ENCODE data around the gene KNG1.
"Not testable (repeated sequence)": the region's sequence is repeated elsewhere in the genome, so short reads cannot be mapped to it uniquely, and the experiment has no call there.

Gene KNG1

DNA sequence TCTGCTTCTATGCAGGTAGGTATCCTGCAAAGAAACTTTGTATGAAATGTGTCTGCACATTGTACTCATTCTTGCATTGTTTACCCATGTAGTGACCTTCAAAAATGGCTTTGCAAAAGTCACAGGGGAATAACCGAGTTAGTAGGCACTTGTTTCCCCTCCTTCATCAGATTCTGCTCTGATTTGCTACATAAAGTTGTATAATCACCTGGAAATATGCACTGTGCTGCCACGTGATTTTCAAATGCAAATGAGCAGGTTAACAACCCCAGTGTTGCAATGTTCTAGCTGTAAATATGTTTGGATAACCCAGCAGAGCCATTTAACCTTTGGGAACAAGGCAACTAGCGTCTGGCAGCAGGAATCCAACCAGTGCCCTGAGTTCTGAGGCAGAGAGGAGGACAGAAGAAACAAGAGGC lies at the start of gene KNG1:
TSS of gene KNG1 (plus strand) at position 321 of the 419 bp plus-strand sequence. CDS start 184 bp downstream, outside the sequence.
- no peak for DNase-seq

DNA sequence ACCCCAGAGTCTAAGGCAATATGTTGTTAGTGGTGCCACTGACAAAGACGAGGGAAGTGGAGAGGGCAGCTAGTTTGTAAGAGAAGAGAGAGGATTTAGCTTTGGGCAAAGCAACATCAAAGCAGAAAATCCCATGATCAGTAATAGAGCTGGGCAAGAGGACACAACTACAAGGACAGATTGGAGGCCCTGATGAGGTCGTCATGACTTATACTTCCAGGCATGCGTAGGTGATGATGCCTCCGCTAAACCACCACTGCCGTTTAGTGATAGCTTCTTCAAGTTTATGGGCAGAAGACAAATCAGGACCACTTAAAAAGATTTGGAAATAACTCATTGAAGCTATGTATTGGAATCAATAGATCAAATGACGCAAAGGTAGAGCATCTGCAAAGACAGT lies 48.7 kb upstream of the KNG1 start:
- no peak for DNase-seq

- DNase-seq = peak; percentile 66
Measured at GRCh38 chr3:186669378-186670084, 47.6 kb upstream of the KNG1 start.

DNA sequence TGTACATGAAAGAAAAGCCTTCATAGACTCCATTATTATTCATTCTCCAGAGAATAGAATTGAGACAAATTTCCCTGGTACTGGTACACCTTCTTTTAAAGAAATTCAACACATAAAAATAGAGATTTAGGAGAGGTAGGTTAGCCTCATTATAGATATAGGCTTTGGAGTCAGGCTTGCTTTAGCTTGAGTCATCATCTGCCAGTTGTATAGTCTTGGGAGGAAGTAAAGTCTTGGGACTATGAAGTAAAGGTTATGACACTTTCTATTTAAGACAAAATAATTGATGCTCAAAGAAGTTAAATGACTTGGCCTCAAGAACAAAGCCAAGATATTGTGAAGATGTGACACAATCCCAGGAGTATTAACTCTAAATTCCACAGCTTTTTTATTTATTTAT lies 47.0 kb upstream of the KNG1 start:
- no peak for DNase-seq

GRCh38 chr3:186671051-186671450 lies 46.1 kb upstream of the KNG1 start:
- DNase-seq = no peak

- no peak for DNase-seq
Measured at GRCh38 chr3:186678604-186679003, 38.6 kb upstream of the KNG1 start.

DNA sequence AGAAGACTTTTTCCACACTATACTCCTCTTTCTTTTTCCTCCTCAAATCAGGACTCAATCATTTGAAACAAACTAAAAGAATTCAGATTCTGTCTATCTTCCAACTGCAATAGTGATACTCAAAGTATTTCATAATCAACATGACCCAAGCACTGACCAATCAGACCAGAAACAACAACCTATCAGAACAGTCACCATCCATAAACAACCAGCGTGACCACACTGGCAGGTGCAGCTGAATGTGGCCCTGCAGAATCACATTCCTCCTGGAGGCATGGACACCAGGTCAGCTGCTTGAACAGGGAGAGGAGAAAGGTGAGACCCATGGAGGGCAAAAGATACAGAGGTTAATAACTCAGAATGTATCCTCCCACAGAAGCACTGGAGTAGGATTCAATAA lies 38.0 kb upstream of the KNG1 start:
- no peak for DNase-seq

DNA sequence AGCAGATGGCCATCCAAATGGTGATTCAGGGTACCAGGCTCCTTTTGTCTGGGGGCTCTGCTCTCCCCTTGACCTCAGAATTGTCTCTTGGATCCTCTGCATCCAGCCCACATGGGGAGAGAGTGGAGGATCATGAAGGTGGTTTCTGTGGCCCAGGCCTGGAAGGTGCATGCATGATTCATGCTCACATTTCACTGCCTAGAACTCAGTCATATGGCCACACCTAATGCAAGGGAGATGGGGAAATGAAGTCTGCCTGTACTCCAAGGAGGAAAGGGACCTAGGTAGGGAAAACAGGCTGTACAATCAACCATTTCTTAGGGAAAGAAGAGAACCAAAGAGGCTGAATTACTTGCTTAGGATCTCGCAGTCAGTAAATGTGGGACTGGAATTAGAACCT lies 36.3 kb upstream of the KNG1 start:
- DNase-seq = no peak

DNA sequence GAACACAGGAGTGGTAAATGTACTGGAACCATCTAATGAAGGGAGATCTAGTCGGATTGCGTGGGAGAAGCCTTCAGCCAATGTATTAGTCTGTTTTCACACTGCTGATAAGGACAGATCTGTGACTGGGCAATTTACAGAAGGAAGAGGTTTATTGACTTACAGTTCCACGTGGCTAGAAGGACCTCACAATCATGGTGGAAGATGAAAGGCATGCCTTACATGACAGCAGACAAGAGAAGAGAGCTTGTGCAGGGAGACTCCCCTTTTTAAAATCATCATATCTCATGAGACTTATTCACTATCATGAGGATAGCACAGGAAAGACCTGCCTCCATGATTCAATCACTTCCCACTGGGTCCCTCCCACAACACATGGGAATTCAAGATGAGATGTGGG lies 34.3 kb upstream of the KNG1 start:
- DNase-seq = no peak

DNA sequence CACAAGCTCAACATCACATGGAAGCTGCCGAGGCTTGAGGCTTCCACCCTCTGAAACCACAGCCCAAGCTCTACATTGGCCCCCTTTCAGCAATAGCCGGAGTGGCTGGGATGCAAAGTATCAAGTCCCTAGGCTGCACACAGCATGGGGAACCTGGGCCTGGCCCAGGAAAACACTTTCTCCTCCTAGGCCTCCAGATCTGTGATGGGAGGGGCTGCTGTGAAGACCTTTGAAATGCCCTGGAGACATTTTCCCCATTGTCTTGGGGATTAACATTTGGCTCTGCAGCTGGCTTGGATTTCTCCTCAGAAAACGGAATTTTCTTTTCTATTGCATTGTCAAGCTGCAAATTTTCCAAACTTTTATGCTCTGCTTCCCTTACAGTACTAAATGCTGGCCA lies 33.2 kb upstream of the KNG1 start:
- no peak for DNase-seq

DNA sequence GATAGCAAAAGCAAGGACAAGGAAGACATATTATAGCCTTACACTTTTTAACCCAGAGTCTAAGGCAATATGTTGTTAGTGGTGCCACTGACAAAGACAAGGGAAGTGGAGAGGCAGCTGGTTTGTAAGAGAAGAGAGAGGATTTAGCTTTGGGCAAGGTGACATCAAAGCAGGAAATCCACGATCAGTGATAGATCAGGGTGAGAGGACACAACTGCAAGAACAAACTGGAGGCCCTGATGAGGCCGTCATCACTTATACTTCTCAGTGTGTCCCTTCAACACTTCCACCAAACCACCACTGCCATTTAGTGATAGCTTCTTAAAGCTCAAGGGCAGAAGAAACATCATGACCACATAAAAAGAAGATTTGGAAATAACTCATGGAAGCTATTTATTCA lies 30.7 kb upstream of the KNG1 start:
- DNase-seq = not testable (repeated sequence)

DNA sequence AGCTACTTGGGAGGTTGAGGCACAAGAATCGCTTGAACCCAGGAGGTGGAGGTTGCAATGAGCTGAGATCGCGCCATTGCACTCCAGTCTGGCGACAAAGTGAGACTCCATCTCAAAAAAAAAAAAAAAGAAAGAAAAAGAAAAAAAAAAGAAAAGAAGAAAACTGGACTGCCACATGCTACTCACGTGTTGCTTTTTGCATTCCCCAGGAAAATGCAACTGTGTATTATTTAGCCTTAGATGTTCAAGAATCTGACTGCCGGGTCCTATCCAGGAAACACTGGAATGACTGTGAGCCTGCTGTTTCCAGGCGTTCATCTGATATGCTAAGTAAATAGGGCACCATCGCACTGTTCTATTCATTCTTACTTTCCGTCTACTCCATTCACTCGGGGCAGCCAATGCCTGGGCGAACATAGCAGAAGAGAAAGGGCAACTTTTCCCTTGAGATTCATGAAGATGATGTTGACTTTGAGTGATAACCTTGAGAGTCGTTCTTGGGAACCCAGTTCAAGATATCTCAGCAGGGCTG lies 30.0 kb upstream of the KNG1 start:
- no peak for DNase-seq

- DNase-seq = not testable (repeated sequence)
Measured at GRCh38 chr3:186690304-186690703, 26.9 kb upstream of the KNG1 start.

DNA sequence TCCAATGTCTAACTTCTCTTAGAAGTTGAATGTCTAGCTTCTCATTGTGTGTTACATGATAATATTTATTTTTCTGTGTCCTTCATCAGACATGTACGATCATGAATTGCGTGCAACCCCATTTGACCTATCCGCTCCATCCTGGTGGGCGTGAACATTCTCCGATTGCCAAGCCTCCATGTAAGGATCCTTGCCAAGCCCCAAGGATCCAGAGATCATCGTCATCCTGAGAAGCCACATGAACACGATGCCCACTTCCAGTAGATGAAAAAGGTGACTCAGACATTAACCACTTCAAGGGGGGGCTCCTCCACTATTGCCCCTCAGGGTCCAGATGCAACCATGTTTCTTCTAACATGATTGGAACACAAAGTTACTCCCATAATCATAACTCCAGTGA lies 25.5 kb upstream of the KNG1 start:
- DNase-seq = no peak

DNA sequence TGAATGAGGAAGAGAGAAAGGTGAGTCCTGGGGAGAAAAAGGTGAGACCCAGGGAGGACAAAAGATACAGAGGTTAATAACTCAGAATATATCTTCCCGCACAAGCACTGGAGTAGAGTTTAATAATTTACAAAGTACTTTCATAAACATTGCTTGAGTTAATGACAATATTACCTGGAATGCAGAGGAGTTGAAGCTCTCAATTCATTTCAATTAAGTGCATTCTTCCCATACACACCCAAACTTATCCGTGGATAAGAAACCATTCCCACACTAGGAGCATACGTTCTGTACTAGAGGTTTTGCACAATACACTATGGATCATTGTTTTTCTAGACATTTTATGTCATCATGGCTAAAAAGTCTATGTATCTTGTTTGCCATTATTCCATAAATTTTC lies 23.3 kb upstream of the KNG1 start:
- no peak for DNase-seq

- no peak for DNase-seq
Measured at GRCh38 chr3:186694288-186695032, 22.7 kb upstream of the KNG1 start.

DNA sequence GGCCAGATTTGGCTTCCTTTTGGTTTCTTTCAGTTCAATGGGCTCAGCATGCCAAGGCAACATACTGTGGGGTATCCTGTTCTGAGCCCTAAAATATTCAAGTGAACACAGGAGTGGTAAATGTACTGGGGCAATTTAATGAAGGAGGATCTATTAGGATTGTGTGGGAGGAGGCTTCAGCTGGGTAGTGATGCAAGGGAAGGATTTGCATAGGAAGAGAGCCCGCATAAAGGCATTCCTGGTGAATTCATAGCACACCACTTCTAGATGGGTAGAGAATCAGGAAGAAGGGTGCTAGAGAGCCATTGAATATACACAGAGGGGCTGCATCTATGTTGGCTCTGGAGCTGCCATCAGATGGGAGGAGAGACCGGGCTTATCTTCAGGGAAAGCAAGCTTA lies 20.6 kb upstream of the KNG1 start:
- no peak for DNase-seq

DNA sequence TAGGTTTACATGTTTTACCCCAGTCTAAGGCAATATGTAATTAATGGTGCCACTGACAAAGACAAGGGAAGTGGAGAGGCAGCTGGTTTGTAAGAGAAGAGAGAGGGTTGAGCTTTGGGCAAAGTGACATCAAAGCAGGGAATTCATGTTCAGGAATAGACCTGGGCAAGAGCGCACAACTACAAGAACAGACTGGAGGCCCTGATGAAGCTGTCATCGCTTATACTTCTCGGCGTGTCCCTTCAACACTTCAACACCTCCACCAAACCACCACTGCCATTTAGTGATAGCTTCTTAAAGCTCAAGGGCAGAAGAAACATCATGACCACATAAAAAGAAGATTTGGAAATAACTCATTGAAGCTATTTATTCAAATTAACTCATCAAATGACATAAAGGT lies 19.6 kb upstream of the KNG1 start:
- no peak for DNase-seq

DNA sequence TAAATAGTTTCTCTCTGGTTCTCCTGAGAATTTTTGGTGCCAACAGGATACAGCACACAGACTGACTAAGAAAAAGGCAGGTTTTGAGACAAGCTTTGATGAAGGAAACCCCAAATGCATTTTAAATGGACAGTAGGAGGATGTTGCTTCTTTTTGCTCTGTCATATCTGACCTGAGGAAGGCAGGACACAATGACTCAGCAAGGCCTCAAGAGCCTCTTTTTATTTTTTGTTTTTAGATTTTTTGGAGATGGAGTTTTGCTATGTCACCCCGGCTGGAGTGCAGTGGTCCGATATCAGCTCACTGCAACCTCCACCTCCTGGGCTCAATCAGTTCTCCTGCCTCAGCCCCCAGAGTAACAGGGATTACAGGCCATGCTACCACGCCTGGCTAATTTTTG lies 16.9 kb upstream of the KNG1 start:
- peak; percentile 66 for DNase-seq

GRCh38 chr3:186702451-186702850 lies 14.7 kb upstream of the KNG1 start:
- not testable (repeated sequence) for DNase-seq

- DNase-seq = peak; percentile 76
Measured at GRCh38 chr3:186705882-186706780, 11.0 kb upstream of the KNG1 start.

DNA sequence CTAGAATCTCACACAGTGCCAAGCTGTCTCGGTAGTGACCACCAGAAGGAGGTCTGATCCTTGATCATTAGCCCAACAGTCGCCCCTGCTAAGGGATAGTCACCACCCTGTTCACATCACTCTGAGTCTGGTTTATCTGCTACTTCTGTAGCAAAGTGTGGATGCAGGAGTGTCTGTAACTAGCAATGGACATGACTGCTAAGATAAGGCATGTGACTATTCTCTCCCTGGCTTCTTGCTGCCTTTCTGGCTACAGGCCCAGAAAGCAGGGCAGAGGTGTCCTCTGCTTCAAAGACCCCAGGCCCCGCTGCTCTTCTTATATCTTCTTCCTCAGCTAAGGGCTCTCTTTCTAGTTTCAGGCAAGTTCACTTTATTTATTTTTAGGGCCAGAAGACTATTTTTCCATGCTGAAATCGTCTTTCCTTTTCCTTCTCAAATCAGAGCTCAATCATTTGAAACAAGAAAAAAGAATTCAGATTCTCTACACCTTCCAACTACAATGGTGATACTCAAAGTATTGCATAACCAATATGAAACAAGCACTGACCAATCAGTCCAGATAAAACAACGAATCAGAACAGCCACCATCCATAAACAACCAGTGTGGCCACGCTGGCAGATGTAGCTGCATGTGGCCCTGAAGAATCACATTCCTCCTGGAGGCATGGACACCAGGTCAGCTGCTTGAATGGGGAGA lies 8.0 kb upstream of the KNG1 start:
- DNase-seq = no peak

GRCh38 chr3:186710694-186711093 lies 6.5 kb upstream of the KNG1 start:
- DNase-seq = not testable (repeated sequence)
